Cerebellar cortex (tissue), 1 donor: Measurements from ENCODE around the gene LIMK1.
A peak's percentile ranks its signal among the peaks of the same experiment; 100 is the strongest.

ENCODE experiments used
- DNase-seq: peaks from one replicate; pipeline ENCODE4 v3.0.0-alpha.2; 2015; ENCODE audit warnings: low spot score

LIMK1 gene

GRCh38 chr7:74056096-74056915, 27.3 kb upstream of the LIMK1 start:
- DNase-seq, result no peak

- DNase-seq, result no peak
Observed at GRCh38 chr7:74057216-74057925, 26.2 kb upstream of the LIMK1 start.

- no peak for DNase-seq
Observed at GRCh38 chr7:74057987-74058386, 25.6 kb upstream of the LIMK1 start.

GRCh38 chr7:74058486-74058885, 25.1 kb upstream of the LIMK1 start:
- DNase-seq, result no peak

- DNase-seq, result no peak
Observed at GRCh38 chr7:74059037-74059436, 24.6 kb upstream of the LIMK1 start.

- peak; percentile 71 for DNase-seq
Observed at GRCh38 chr7:74059681-74060588, 23.7 kb upstream of the LIMK1 start.

GRCh38 chr7:74061840-74062539, 21.6 kb upstream of the LIMK1 start:
- peak; percentile 42 for DNase-seq

GRCh38 chr7:74063223-74063641, 20.4 kb upstream of the LIMK1 start:
- DNase-seq, result no peak

- no peak for DNase-seq
Observed at GRCh38 chr7:74063646-74064045, 20.0 kb upstream of the LIMK1 start.

GRCh38 chr7:74064696-74065095, 18.9 kb upstream of the LIMK1 start:
- DNase-seq, result no peak

GRCh38 chr7:74066626-74067025, 17.0 kb upstream of the LIMK1 start:
- no peak for DNase-seq

GRCh38 chr7:74068378-74069085, 15.1 kb upstream of the LIMK1 start:
- no peak for DNase-seq

- DNase-seq, result no peak
Observed at GRCh38 chr7:74069086-74069541, 14.5 kb upstream of the LIMK1 start.

GRCh38 chr7:74069790-74070618, 13.6 kb upstream of the LIMK1 start:
- no peak for DNase-seq

- DNase-seq, result no peak
Observed at GRCh38 chr7:74070619-74070921, 13.0 kb upstream of the LIMK1 start.

GRCh38 chr7:74071121-74071520, 12.5 kb upstream of the LIMK1 start:
- no peak for DNase-seq

GRCh38 chr7:74074770-74075169, 8.8 kb upstream of the LIMK1 start:
- no peak for DNase-seq

GRCh38 chr7:74078461-74078860, 5.1 kb upstream of the LIMK1 start:
- DNase-seq, result no peak

GRCh38 chr7:74082770-74083116, 861 bp upstream of the LIMK1 start:
- DNase-seq, result no peak

GRCh38 chr7:74083928-74084721, 521 bp downstream of the LIMK1 start:
- DNase-seq, result no peak
